ENCODE results near the gene DRAM2.
"Not testable (repeated sequence)": the region's sequence is repeated elsewhere in the genome, so short reads cannot be mapped to it uniquely, and the experiment has no call there.

The DRAM2 gene

GRCh38 chr1:111079329-111079728, 60.6 kb downstream of the DRAM2 start:
- DNase-seq = not testable (repeated sequence)

DNA sequence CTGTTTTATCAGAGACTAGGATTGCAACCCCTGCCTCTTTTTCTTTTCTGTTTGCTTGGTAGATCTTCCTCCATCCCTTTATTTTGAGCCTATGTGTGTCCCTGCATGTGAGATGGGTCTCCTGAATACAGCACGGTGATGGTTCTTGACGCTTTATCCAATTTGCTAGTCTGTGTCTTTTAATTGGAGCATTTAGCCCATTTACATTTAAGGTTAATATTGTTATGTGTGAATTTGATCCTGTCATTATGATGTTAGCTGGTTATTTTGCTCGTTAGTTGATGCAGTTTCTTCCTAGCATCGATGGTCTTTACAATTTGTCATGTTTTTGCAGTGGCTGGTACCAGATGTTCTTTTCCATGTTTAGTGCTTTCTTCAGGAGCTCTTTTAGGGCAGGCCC, 62.6 kb downstream of the DRAM2 start:
- not testable (repeated sequence) for DNase-seq
